Astrocyte of the cerebellum (primary cell): ENCODE results near the gene GRIA1.

Experiments
- DNase-seq: peaks from one replicate; pipeline ENCODE4 v3.0.0-alpha.2; 2011; ENCODE audit warnings: low read depth
- H3K4me3 ChIP-seq: 2 replicates; pipeline ENCODE4 v1.5.1; 2011; ENCODE audit warnings: mild to moderate bottlenecking, low read depth, low read length, moderate library complexity
- CTCF ChIP-seq: IDR thresholded peaks from 2 replicates; pipeline ENCODE4 v1.5.1; 2012; ENCODE audit warnings: low read length, low read depth, moderate library complexity, mild to moderate bottlenecking; ENCODE audit errors: missing control alignments
- in situ Hi-C: cut with HindIII; loops from 2 replicates; pipeline ENCODE4 v1.10.0; 2017; ENCODE audit warnings: low sequenced_read_pairs

GRIA1 gene

GRCh38 chr5:153696256-153696655 is 205.8 kb downstream of the GRIA1 start:
- no peak overlapping the region for H3K4me3 ChIP-seq
- no peak for TF ChIP-seq CTCF
- DNase-seq: no peak
- in situ Hi-C loops: no loop called here

DNA sequence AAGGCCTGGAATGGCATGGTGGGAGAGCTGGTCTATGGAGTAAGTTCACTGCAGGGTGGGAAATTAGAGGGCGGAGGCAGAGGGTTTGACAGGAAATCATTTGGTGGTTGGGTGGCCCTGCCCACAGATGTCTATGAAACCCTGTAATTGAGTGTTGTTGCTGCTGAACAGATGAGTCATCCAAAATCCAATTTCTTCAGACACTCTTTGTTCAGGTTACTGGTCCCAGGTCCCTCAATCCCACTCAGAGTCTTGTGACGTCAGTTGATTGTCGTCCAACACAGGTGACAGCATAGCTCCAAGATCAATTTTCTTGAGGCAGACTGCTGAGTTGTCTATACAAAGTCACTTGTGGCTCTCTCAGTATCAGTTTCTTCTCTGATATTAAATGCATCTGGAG is 208.6 kb downstream of the GRIA1 start:
- no peak overlapping the region for H3K4me3 ChIP-seq
- in situ Hi-C loops: no loop called here
- no peak for DNase-seq
- no peak for TF ChIP-seq CTCF

- no peak for TF ChIP-seq CTCF
- DNase-seq: no peak
- in situ Hi-C loops: no loop called here
- H3K4me3 ChIP-seq: no peak overlapping the region
Observed at GRCh38 chr5:153700940-153701339, 210.5 kb downstream of the GRIA1 start.

GRCh38 chr5:153702265-153702664 is 211.8 kb downstream of the GRIA1 start:
- no peak for TF ChIP-seq CTCF
- in situ Hi-C loops: no loop called here
- DNase-seq: no peak
- H3K4me3 ChIP-seq: no peak overlapping the region

DNA sequence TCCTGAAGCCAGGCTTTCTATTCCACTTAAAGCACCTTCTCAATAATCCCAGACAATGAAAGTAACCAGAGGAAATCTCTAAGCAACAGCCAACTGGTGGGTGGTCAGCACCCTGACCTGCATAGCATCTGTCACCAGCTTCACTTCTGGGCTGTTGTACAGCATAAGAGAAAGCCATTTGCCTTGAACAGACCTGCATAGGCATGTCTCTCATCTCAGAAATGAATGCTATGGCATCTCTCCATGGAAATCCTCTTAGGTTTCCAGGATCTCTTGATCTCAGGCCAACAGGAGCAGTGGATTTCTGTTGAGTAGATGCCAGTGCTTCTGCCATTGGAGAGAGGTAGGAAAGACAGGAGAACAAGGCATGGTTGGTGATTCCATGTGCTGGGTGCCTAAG is 213.6 kb downstream of the GRIA1 start:
- DNase-seq: no peak
- H3K4me3 ChIP-seq: no peak overlapping the region
- in situ Hi-C loops: no loop called here
- no peak for TF ChIP-seq CTCF

GRCh38 chr5:153707626-153708025 is 217.2 kb downstream of the GRIA1 start:
- in situ Hi-C loops: no loop called here
- DNase-seq: no peak
- no peak for TF ChIP-seq CTCF
- no peak overlapping the region for H3K4me3 ChIP-seq

DNA sequence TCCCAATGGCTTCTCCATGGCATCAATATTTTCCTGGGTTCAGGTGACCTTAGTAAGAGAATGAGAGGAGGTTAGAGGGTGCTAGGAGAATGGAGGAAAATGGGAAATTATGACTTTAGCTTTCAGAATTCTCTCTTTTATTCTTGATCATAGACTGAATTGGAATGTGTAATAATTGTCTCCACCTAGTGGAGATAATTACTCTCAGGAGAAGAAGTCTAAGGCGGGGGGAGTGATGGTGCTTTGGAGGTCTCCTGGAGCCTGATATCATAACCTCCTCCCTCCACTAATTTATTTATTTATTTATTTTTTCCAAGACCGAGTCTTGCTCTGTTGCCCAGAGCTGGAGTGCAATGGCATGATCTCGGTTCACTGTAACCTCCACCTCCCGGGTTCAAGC is 221.3 kb downstream of the GRIA1 start:
- in situ Hi-C loops: no loop called here
- no peak for DNase-seq
- H3K4me3 ChIP-seq: no peak overlapping the region
- no peak for TF ChIP-seq CTCF
